ENCODE measurements around the gene CABP7. TPM values are rescaled to one million over a fixed set of nuclear protein-coding genes. Genes with fewer than 3 reads are reported as not detected.

CABP7 gene
- total and polyA plus RNA-seq, 2 of the 13 experiments (the other 11 are each of a cell fraction or from before 2014, with no cell fraction given) = 0.08 TPM; not detected in 1

DNA sequence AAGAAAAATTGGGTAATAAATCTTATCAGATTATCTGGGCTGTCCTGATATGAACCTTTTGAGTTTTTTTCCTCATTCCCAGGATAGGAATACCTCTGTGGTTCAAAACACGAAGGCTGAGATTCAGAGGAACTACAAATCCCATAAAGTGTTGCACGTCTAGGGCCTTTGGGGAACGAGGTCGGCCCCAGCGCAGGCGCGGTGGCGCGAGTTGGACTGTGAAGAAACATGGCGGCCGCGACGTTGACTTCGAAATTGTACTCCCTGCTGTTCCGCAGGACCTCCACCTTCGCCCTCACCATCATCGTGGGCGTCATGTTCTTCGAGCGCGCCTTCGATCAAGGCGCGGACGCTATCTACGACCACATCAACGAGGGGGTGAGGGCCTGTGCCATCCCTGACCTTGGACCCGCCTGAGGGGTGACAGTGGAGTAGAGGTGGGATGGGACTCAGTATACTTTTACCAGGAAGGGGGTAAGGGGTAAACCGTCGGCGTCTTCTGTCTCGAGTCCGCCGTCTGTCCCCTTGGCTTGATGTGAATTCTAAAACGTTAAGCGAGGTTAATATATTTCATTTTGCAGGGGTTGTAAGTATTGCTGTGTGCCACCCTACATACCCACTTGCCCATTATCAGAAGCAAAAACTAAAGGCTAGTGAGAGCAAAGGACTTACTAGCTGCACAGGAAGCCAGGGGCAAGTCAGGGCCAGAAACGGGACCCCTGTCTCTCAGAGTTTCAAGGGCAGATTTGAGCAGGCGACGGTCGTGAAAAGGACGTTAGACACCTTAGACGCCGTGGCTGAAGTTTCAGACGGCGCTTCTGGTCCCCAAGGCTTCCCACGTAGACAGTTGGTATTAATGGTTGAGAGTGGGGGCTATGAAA, 47.6 kb downstream of the CABP7 start, which contains the start of gene UQCR10 (continued):
- TF ChIP-seq, protein P1, sequence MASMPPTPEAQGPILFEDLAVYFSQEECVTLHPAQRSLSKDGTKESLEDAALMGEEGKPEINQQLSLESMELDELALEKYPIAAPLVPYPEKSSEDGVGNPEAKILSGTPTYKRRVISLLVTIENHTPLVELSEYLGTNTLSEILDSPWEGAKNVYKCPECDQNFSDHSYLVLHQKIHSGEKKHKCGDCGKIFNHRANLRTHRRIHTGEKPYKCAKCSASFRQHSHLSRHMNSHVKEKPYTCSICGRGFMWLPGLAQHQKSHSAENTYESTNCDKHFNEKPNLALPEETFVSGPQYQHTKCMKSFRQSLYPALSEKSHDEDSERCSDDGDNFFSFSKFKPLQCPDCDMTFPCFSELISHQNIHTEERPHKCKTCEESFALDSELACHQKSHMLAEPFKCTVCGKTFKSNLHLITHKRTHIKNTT (CRISPR knock-in tag; IDR thresholded peaks at IDR 0.05) = no peak
- TF ChIP-seq, protein P2, sequence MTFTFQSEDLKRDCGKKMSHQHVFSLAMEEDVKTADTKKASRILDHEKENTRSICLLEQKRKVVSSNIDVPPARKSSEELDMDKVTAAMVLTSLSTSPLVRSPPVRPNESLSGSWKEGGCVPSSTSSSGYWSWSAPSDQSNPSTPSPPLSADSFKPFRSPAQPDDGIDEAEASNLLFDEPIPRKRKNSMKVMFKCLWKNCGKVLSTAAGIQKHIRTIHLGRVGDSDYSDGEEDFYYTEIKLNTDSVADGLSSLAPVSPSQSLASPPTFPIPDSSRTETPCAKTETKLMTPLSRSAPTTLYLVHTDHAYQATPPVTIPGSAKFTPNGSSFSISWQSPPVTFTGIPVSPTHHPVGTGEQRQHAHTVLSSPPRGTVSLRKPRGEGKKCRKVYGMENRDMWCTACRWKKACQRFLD (CRISPR knock-in tag; IDR thresholded peaks at IDR 0.05; ENCODE audit: borderline replicate concordance) = no peak
- TF ChIP-seq HMGA1 (CRISPR knock-in tag; conservative IDR thresholded peaks at IDR 0.05) (no peak), HCFC1 (IDR thresholded peaks at IDR 0.05; ENCODE audit: low read depth, low read length) (peak; percentile 51; the same call in 1 of the 2 replicates), MTF1 (CRISPR knock-in tag; IDR thresholded peaks at IDR 0.05) (no peak), ZNF343 (CRISPR knock-in tag; IDR thresholded peaks at IDR 0.05) (0 out of 2 replicates have a peak, but pooled peaks have one; percentile 8), SAFB2 (CRISPR knock-in tag; IDR thresholded peaks at IDR 0.05; ENCODE audit: borderline replicate concordance, low read depth) (no peak), ATF7-NPFF (CRISPR knock-in tag; IDR thresholded peaks at IDR 0.05; ENCODE audit: low read depth) (no peak), ZNF33A (CRISPR knock-in tag; IDR thresholded peaks at IDR 0.05; ENCODE audit: borderline replicate concordance) (no peak), ATM (IDR thresholded peaks at IDR 0.05; ENCODE audit: borderline replicate concordance) (no peak), SIN3B (IDR thresholded peaks at IDR 0.05; ENCODE audit: low read length) (no peak), KLF13 (CRISPR knock-in tag; IDR thresholded peaks at IDR 0.05) (0 out of 2 replicates have a peak, but pooled peaks have one; percentile 83), ZNF335 (CRISPR knock-in tag; IDR thresholded peaks at IDR 0.05) (peak; percentile 69; the same call in 1 of the 2 replicates), PRMT3 (CRISPR knock-in tag; IDR thresholded peaks at IDR 0.05; ENCODE audit: borderline replicate concordance, low read depth) (no peak), ELF4 (CRISPR knock-in tag; IDR thresholded peaks at IDR 0.05; ENCODE audit: borderline replicate concordance) (no peak), TP53 (CRISPR knock-in tag; conservative IDR thresholded peaks at IDR 0.05) (no peak)
- TF ChIP-seq, protein P3, sequence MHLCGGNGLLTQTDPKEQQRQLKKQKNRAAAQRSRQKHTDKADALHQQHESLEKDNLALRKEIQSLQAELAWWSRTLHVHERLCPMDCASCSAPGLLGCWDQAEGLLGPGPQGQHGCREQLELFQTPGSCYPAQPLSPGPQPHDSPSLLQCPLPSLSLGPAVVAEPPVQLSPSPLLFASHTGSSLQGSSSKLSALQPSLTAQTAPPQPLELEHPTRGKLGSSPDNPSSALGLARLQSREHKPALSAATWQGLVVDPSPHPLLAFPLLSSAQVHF (CRISPR knock-in tag; IDR thresholded peaks at IDR 0.05) = no peak
- TF ChIP-seq, protein P4, sequence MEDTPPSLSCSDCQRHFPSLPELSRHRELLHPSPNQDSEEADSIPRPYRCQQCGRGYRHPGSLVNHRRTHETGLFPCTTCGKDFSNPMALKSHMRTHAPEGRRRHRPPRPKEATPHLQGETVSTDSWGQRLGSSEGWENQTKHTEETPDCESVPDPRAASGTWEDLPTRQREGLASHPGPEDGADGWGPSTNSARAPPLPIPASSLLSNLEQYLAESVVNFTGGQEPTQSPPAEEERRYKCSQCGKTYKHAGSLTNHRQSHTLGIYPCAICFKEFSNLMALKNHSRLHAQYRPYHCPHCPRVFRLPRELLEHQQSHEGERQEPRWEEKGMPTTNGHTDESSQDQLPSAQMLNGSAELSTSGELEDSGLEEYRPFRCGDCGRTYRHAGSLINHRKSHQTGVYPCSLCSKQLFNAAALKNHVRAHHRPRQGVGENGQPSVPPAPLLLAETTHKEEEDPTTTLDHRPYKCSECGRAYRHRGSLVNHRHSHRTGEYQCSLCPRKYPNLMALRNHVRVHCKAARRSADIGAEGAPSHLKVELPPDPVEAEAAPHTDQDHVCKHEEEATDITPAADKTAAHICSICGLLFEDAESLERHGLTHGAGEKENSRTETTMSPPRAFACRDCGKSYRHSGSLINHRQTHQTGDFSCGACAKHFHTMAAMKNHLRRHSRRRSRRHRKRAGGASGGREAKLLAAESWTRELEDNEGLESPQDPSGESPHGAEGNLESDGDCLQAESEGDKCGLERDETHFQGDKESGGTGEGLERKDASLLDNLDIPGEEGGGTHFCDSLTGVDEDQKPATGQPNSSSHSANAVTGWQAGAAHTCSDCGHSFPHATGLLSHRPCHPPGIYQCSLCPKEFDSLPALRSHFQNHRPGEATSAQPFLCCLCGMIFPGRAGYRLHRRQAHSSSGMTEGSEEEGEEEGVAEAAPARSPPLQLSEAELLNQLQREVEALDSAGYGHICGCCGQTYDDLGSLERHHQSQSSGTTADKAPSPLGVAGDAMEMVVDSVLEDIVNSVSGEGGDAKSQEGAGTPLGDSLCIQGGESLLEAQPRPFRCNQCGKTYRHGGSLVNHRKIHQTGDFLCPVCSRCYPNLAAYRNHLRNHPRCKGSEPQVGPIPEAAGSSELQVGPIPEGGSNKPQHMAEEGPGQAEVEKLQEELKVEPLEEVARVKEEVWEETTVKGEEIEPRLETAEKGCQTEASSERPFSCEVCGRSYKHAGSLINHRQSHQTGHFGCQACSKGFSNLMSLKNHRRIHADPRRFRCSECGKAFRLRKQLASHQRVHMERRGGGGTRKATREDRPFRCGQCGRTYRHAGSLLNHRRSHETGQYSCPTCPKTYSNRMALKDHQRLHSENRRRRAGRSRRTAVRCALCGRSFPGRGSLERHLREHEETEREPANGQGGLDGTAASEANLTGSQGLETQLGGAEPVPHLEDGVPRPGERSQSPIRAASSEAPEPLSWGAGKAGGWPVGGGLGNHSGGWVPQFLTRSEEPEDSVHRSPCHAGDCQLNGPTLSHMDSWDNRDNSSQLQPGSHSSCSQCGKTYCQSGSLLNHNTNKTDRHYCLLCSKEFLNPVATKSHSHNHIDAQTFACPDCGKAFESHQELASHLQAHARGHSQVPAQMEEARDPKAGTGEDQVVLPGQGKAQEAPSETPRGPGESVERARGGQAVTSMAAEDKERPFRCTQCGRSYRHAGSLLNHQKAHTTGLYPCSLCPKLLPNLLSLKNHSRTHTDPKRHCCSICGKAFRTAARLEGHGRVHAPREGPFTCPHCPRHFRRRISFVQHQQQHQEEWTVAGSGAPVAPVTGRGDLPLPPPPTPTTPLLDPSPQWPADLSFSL (CRISPR knock-in tag; IDR thresholded peaks at IDR 0.05) = no peak
- TF ChIP-seq, protein P5, sequence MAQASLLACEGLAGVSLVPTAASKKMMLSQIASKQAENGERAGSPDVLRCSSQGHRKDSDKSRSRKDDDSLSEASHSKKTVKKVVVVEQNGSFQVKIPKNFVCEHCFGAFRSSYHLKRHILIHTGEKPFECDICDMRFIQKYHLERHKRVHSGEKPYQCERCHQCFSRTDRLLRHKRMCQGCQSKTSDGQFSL (CRISPR knock-in tag; IDR thresholded peaks at IDR 0.05) = no peak
